ENCODE measurements around the gene FOXJ3.

GRCh38 chr1:42214447-42214871 lies 120.6 kb downstream of the FOXJ3 start:
- no peak for TF ChIP-seq POLR2A (IDR thresholded peaks at IDR 0.05)
- no peak for TF ChIP-seq CTCF (IDR thresholded peaks at IDR 0.05)

Measured in uterus (tissue), 2 donors.